ENCODE results near the gene HS3ST3A1.

Gene HS3ST3A1

GRCh38 chr17:13491916-13492736 is 109.6 kb downstream of the HS3ST3A1 start:
- no peak for DNase-seq (ENCODE audit: low read depth)

GRCh38 chr17:13491491-13491890 is 110.2 kb downstream of the HS3ST3A1 start:
- DNase-seq (ENCODE audit: low read depth), result no peak

- DNase-seq (ENCODE audit: low read depth), result no peak
Measured at GRCh38 chr17:13490906-13491482, 110.7 kb downstream of the HS3ST3A1 start.

- no peak for DNase-seq (ENCODE audit: low read depth)
Measured at GRCh38 chr17:13490427-13490826, 111.3 kb downstream of the HS3ST3A1 start.

- no peak for DNase-seq (ENCODE audit: low read depth)
Measured at GRCh38 chr17:13485327-13485726, 116.4 kb downstream of the HS3ST3A1 start.

- DNase-seq (ENCODE audit: low read depth), result no peak
Measured at GRCh38 chr17:13484020-13484419, 117.7 kb downstream of the HS3ST3A1 start.

- no peak for DNase-seq (ENCODE audit: low read depth)
Measured at GRCh38 chr17:13480877-13481276, 120.9 kb downstream of the HS3ST3A1 start.

GRCh38 chr17:13478326-13478830 is 123.4 kb downstream of the HS3ST3A1 start:
- DNase-seq (ENCODE audit: low read depth), result no peak

- no peak for DNase-seq (ENCODE audit: low read depth)
Measured at GRCh38 chr17:13477180-13477611, 124.5 kb downstream of the HS3ST3A1 start.

GRCh38 chr17:13476720-13477119 is 125.0 kb downstream of the HS3ST3A1 start:
- DNase-seq (ENCODE audit: low read depth), result no peak

GRCh38 chr17:13475574-13476223 is 126.0 kb downstream of the HS3ST3A1 start:
- DNase-seq (ENCODE audit: low read depth), result no peak

- DNase-seq (ENCODE audit: low read depth), result no peak
Measured at GRCh38 chr17:13474073-13474800, 127.5 kb downstream of the HS3ST3A1 start.

- no peak for DNase-seq (ENCODE audit: low read depth)
Measured at GRCh38 chr17:13465678-13466077, 136.1 kb downstream of the HS3ST3A1 start.

- DNase-seq (ENCODE audit: low read depth), result no peak
Measured at GRCh38 chr17:13462673-13463124, 139.0 kb downstream of the HS3ST3A1 start.

GRCh38 chr17:13462146-13462545 is 139.6 kb downstream of the HS3ST3A1 start:
- DNase-seq (ENCODE audit: low read depth), result no peak

GRCh38 chr17:13460261-13461000 is 141.3 kb downstream of the HS3ST3A1 start:
- no peak for DNase-seq (ENCODE audit: low read depth)

- no peak for DNase-seq (ENCODE audit: low read depth)
Measured at GRCh38 chr17:13457783-13458182, 143.9 kb downstream of the HS3ST3A1 start.

Data from stimulated activated CD4-positive, alpha-beta T cell treated with anti-CD3 and anti-CD28 coated beads, Interleukin-2, amount 100 ng/mL, for 4 hours (primary cell).